ENCODE measurements around the gene KCTD11. TPM values are rescaled to one million over a fixed set of nuclear protein-coding genes. Genes with fewer than 3 reads are reported as not detected.

The KCTD11 gene
- total RNA-seq, 1 experiment from 2014 or later: 5.3 TPM

DNA sequence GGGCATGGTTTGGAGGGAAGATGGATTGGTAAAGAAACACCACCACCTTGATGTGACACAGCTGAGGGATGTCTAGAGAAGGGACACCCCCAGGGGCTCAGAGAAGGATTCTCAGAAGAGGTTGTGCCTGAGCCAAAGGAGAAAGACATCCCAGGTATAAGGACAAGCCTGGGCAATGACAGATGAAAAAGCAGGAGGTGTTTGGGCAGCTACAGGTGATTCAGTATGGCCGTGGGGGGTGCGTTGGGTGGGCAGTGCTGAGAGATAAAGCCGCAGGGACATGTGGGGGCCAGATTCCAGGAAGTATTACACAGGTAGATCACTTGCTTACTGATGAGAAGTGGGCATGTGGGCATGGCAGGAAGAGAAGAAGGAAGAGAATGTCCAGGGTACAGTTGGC lies 9.9 kb downstream of the KCTD11 start:
- Histone ChIP-seq H3K56ac (ENCODE audit: insufficient read length, low read depth, low read length) (no peak overlapping the region), H4K91ac (ENCODE audit: insufficient read length, low read depth, low read length) (no peak overlapping the region), H3K4ac (ENCODE audit: low read depth, low read length) (no peak overlapping the region), H2BK20ac (ENCODE audit: low read depth, low read length, poor library complexity, severe bottlenecking) (no peak overlapping the region), H3K14ac (ENCODE audit: insufficient read depth, low read length) (no peak overlapping the region), H2AK5ac (ENCODE audit: insufficient read length, low read length) (no peak overlapping the region), H2BK15ac (ENCODE audit: low read depth, low read length) (no peak overlapping the region), H4K20me1 (ENCODE audit: control insufficient read depth, insufficient read depth, insufficient read length) (no peaks in the 10 kb centered on the region), H3K23me2 (ENCODE audit: insufficient read length, low read depth, low read length, poor library complexity, severe bottlenecking) (no peaks in the 10 kb centered on the region), H3K23ac (ENCODE audit: insufficient read length, low read depth, low read length) (no peak overlapping the region), H3K27me3 (ENCODE audit: insufficient read depth, low read length) (no peaks in the 10 kb centered on the region), H3K18ac (ENCODE audit: insufficient read length, low read depth, low read length) (no peak overlapping the region), H4K5ac (ENCODE audit: insufficient read length, low read depth, low read length) (no peak overlapping the region), H2BK12ac (ENCODE audit: insufficient read length, low read depth, low read length) (no peak overlapping the region), H3K9ac (ENCODE audit: extremely low read depth, insufficient read length, low read length) (no peak overlapping the region), H3K4me1 (ENCODE audit: insufficient read depth, low read length) (peaks cover 1% of the 10 kb centered on the region; the same call in 1 of the 2 replicates), H3K9me3 (ENCODE audit: control insufficient read depth, low read depth, low read length) (no peaks in the 10 kb centered on the region), H4K8ac (replicated peaks; ENCODE audit: insufficient read length, low read depth, low read length) (no peak overlapping the region), H3T11ph (ENCODE audit: low read length) (no peak overlapping the region), H2BK120ac (ENCODE audit: low read depth, low read length, poor library complexity, severe bottlenecking) (no peak overlapping the region), H3K27ac (ENCODE audit: insufficient read length, low read depth, low read length) (no peak overlapping the region), H3K4me2 (ENCODE audit: insufficient read depth, insufficient read length, low read length) (no peak overlapping the region), H3K79me1 (ENCODE audit: insufficient read depth, low read depth, low read length, poor library complexity, severe bottlenecking) (no peaks in the 10 kb centered on the region), H2AFZ (ENCODE audit: low read length) (no peak overlapping the region), H3K79me2 (ENCODE audit: insufficient read depth, low read length) (no peaks in the 10 kb centered on the region), H2BK5ac (ENCODE audit: insufficient read length, low read length) (no peak overlapping the region)
- TF ChIP-seq, protein P1, sequence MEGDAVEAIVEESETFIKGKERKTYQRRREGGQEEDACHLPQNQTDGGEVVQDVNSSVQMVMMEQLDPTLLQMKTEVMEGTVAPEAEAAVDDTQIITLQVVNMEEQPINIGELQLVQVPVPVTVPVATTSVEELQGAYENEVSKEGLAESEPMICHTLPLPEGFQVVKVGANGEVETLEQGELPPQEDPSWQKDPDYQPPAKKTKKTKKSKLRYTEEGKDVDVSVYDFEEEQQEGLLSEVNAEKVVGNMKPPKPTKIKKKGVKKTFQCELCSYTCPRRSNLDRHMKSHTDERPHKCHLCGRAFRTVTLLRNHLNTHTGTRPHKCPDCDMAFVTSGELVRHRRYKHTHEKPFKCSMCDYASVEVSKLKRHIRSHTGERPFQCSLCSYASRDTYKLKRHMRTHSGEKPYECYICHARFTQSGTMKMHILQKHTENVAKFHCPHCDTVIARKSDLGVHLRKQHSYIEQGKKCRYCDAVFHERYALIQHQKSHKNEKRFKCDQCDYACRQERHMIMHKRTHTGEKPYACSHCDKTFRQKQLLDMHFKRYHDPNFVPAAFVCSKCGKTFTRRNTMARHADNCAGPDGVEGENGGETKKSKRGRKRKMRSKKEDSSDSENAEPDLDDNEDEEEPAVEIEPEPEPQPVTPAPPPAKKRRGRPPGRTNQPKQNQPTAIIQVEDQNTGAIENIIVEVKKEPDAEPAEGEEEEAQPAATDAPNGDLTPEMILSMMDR (conservative IDR thresholded peaks at IDR 0.05): no peak
- no CpG with 5 or more reads among the region's 3 CpGs for WGBS (ENCODE audit: extremely low coverage, insufficient read length, low lambda C conversion rate)
- Mint-ChIP-seq H3K9me3 (no peaks in the 10 kb centered on the region), H3K27me3 (ENCODE audit: low read depth) (peaks cover 6% of the 10 kb centered on the region; the same call in 1 of the 2 replicates), H3K36me3 (ENCODE audit: insufficient read depth in 1 of 3, low read depth in 3 of 3) (no peaks in the 10 kb centered on the region), H3K27ac (no peak overlapping the region; a peak in 1 of 7 replicates), H3K4me1 (peaks cover 3 to 5% of the 10 kb centered on the region in 2 experiments; a peak in 3 of 4 replicates), H3K4me3 (no peak overlapping the region)
- no peak for DNase-seq

Measured in H9 (cell line).